CMK (cell line): ENCODE results near the gene NPFF.

ENCODE experiments used
- DNase-seq: peaks from one replicate; pipeline ENCODE4 v3.0.0-alpha.2; 2010; ENCODE audit warnings: low read depth

NPFF gene

GRCh38 chr12:53474819-53475218, 32.5 kb downstream of the NPFF start:
- no peak for DNase-seq

- no peak for DNase-seq
These were observed 33.2 kb downstream of the NPFF start for GRCh38 chr12:53474077-53474476.

- DNase-seq, result no peak
These were observed 35.2 kb downstream of the NPFF start for GRCh38 chr12:53472056-53472582.

GRCh38 chr12:53468282-53468681, 39.0 kb downstream of the NPFF start:
- DNase-seq, result no peak

GRCh38 chr12:53467880-53468279, 39.4 kb downstream of the NPFF start:
- DNase-seq, result no peak

- DNase-seq, result no peak
These were observed 40.2 kb downstream of the NPFF start for GRCh38 chr12:53467082-53467481.

- DNase-seq, result no peak
These were observed 40.6 kb downstream of the NPFF start for GRCh38 chr12:53466640-53467039.

GRCh38 chr12:53465679-53466078, 41.6 kb downstream of the NPFF start:
- no peak for DNase-seq

- no peak for DNase-seq
These were observed 42.4 kb downstream of the NPFF start for GRCh38 chr12:53464685-53465418.

- no peak for DNase-seq
These were observed 43.3 kb downstream of the NPFF start for GRCh38 chr12:53463802-53464560.

- no peak for DNase-seq
These were observed 44.3 kb downstream of the NPFF start for GRCh38 chr12:53462935-53463334.

- DNase-seq, result no peak
These were observed 45.7 kb downstream of the NPFF start for GRCh38 chr12:53461591-53461990.

GRCh38 chr12:53461059-53461458, 46.2 kb downstream of the NPFF start:
- no peak for DNase-seq

- no peak for DNase-seq
These were observed 48.2 kb downstream of the NPFF start for GRCh38 chr12:53459097-53459496.
